GM21423 (cell line): Measurements from ENCODE around the gene ASS1.

ENCODE experiments used
- ATAC-seq: cut with Tn5 transposase; IDR thresholded peaks from one replicate; pipeline ENCODE4 v1.9.1; 2021; ENCODE audit warnings: mild to moderate bottlenecking, moderate library complexity; ENCODE audit not compliant: unreplicated experiment

The ASS1 gene

DNA sequence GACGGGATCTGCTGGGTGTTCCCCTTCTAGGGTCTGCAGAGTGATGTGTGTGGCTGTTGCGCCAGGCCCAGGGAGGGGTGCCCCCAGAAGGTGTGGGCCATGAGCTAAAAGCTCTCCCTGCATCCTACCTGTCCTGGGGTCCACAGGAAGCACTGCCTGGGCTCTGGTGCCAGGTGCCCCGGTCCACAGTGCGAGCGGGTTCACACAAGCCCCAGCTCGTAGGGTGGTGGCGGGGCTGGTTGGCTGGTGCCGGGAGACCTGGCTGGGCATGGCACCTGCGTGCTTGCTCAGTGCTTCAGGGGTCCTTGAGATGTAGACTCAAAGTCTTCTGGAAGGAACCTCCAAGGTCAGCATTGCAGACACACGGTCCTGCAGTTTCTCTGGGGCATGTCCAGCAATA, 25.5 kb downstream of the ASS1 start:
- ATAC-seq, result no peak

DNA sequence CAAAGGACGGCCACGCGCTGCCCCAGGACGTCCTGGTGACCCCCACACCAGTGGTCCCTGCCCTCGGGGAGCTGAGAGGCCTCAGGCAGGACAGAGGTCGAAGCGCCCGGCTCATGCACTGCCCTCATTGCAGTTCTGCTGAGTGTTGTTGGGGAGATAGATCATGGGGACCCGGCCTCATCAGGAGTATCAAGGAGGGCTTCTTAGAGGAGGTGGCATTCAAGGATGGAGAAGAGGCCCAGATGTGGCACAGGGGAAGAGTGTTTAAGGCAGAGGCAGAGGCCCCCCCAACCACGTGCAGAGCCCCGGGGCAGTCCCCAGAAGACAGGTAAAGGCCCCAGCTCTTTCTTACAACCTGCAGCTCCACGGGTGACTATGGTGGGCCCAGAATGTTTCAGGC, 26.2 kb downstream of the ASS1 start:
- no peak for ATAC-seq

DNA sequence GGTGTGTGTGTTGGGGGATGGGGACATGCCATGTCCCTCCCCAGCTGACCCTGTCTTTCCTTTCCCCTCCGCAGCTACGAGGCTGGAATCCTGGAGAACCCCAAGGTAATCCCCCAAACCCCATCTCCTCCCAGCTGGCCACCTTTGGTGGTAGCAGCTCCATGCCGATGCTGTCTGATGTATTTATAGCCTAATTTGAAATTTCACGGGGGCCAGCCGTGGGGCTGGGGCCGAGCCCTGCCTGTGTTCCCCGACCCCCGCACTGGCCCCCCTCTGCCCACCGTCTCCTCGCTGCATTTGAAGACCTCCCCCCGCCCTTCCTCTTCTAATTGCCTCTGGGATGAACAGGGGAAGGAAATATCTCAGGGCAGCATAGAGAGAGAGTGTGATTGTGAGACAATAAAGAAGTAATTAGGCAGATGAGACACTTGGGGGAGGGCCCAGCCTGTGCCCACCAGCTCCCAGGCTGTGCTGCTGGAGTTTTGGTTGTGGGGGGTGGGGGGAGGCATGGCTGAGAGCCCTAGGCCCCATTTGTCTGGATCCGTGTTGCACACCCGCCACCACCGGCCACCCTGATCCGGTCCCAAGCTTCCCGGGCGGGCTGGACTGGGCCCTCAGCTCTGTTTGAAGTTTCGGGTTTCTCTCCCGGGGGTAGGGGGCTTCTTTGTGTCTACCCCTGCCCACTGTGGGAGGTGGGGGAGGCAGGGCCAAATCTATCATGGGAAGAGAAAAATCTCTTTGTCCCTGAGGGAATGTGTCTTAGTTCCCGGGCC, 26.8 kb downstream of the ASS1 start:
- ATAC-seq, result no peak

DNA sequence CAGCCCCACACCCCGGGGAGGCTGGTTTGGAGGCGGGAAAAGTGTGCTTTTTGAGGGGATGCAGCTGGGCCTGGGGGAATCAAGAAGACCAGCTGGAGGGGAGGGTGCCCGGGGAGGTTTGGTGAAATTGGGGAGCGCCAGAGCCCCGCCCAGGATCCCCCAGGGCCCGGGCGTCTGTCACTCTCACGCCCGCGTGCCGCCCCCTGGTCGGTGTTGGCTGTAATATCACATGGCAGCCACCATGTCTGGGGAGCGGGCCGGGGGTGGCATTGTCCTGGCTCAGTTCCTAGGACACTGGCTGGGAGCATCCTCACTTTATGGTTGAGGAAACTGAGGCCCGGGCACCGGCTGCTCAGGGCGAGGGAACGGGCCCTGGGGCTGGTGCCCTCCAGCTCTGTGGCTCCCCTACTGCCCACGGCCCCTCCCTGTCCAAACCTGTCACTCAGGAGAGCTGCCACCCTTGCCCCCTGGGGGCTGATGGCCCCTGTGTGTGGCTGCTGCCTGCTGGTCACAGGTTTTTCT, 27.5 kb downstream of the ASS1 start:
- ATAC-seq, result no peak

DNA sequence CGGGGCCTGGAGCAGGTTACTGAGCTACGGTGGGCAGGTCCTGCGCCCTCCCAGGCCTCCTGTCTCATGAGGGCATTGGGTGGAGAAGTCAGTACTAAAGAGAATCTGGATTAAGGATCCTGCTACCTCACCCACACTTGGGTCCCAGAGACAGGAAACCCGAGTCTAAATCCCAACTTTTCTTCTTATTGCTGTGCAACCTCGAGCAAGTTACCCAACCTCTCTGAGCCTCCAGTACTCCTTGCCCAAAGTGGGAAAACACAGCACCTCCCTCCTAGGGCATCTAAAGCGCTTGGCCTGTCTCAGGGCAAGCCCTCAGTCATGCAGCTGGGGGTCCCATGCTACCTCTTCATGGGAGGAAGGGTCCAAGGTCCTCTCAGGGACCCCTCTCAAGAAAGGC, 28.2 kb downstream of the ASS1 start:
- no peak for ATAC-seq

DNA sequence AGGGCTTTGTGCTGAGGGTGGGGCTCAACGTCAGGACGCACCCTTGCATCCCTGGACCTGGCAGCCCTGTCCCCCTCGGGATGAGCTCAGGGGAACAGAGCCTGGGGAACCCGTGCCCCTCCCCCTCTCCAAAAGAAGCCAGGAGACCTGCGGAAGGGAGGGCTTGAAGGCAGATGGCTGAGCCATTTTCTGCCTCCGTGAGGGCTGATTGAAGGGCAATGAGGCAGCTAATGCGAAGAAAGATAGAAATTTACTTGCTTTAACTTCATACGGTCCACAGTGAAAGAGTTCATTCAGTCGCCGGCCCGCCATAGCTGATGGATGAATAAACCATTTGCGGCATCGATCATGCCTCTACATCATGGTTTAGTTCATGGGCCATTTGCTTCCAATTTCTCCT, 28.8 kb downstream of the ASS1 start:
- ATAC-seq, result no peak

DNA sequence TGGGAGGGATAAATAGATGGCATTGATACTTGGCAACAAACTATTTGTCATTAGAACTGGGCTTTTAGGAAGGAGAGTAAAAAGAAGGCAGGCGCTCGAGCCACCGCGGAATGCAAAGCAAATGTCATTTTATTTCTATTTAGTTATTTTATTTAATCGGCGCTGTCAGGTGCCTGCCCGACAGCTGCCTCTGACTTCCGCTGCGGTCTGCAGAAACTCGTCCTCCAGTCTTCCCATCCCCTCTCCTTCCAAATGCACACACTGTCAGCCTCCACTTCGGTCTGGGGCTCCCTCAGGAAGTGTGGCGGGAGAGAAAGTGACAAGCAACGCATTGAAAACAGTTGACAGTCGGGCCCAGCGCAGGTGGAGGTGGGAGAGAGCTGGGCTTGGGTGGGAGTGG, 29.3 kb downstream of the ASS1 start:
- ATAC-seq, result no peak

DNA sequence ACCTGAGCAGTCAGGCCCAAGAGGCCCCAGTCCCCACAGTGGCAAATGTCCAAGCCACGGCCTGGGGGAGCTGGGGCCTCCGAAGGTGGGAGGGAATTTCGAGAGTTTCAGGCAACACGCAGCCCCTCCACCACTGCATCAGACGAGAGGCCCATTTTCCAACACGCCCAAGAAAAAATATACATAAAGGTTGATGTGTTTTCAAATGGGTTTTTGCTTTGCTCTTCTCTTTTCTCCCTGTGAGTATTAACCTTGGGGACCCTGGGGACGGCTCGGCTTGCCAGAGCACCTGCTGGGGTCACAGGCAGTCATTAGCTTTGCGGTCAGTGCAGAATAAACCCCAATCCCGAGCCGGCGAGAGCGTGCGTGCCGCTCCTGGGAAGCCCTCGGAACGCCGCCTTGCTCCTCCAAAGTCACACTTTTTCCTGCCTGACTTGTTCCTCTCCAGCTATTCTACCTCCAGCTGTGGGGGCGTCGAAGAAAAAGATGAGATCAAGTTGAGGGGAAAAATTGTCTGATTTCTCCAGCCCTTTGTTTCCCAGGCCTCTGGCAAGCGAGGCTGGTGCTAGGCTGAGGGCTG, 31.5 kb downstream of the ASS1 start:
- no peak for ATAC-seq

DNA sequence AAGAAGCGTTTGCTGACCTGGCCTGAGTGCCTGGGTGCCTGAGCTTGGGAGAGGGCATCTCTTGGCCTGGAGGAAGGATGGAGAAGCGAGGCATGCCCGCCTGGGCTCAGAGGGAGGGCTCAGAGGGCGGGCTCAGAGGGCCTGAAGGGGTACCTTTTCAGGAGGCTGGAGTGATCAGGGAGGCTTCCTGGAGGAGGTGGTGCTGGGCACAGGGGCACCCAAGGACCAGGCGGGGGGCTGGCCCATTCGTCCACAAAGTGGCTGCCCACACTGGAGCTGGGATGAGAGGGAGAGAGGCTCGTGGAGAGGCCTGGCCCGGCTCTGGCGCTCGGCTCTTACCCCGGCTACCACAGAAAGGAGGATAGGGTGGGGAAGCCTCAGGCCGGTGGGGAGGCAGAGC, 32.8 kb downstream of the ASS1 start:
- ATAC-seq, result no peak

DNA sequence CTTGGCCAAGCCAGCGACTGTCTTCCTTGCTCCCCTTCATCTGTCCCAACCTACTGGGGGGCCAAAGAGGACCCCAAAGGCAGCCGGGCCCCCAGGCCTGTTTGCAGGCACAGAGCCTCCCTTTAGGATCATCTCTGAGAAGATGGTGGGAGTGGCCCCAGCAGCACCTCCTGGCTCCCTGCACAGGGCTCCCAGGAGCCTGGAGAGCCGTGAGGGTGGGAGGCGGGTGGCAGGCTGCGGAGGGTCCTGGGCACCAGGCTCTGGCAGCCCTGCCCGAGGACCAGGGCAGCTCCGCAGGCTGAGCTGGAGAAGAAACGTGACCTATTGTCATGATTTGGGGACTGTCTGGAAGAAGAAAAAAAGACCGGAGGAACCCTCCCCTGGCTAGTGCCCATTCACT, 33.4 kb downstream of the ASS1 start:
- no peak for ATAC-seq

DNA sequence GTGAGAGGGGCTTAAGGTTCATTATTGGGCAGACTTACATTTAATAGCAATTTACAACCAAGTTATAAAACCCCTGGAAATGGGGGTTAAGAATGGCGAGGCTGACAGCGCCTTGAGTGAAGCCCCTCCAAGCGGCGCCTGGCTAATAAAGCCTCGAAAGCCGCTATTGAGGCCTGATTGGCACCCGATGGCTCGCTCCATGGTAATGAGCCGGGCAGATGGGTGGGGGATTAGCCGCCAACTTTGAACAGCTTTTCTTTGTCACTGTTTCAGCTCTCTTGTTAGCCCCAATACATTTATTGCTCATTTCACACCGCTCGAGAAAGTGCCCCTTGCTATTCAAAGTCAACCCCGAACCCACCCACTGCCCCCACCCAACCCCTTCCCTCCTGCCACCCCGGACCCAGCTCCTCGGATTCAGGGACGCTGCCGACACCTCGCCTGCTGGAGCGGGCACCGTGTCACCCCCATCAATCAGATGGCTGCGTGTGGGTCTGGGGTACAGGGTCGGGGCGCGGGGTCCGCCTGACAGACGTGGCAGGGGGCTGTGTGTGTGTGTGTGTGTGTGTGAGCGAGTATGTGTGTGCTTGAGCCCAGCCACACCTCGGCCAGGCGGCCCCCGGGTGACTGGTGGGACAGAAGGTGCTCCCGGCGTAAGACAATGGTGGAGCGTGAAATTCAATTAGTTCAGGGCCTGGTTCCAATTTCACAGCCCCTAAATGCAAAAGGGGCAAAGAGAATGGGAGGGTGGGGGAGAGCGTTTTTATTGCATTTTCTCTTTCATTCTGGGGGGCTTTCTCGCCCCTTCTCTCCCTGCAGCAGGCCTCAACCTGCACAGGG, 34.2 kb downstream of the ASS1 start:
- ATAC-seq, result no peak

DNA sequence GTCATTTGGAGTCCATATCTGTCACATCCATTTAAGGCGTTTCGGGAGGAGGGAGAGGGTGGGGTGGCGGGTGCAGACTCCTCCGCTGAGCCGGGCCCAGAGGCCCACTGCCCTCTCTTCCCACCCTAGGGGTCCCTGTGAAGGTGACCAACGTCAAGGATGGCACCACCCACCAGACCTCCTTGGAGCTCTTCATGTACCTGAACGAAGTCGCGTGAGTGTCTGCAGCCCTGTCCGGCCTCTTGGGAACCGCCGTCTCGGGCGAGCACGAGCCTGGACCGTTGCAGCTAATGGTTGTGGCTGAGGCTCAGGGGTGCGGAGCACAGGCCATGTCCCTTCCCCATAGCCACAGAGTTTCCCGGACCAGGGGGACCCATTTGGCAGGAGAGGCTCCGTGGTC, 34.8 kb downstream of the ASS1 start:
- ATAC-seq, result no peak

DNA sequence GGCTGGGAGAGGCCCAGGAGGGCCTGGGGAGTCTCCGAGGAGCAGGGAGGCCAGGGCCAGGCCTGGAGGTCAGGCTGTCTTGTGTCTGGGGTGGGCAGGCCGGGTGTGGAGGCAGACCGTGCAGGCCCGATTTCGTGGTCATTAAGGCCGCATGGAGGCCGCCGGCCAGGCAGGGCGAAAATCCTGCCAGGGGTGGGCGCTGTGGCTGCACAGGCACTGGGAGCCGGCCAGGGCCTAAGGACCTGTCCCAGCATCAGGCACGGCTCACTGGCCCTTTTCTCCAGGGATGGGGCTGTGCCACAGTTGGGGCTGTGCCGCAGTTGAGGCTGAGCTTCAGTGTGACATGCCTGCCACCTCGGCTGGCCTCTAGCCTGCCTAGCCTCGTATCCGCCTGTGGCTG, 35.9 kb downstream of the ASS1 start:
- ATAC-seq, result no peak

DNA sequence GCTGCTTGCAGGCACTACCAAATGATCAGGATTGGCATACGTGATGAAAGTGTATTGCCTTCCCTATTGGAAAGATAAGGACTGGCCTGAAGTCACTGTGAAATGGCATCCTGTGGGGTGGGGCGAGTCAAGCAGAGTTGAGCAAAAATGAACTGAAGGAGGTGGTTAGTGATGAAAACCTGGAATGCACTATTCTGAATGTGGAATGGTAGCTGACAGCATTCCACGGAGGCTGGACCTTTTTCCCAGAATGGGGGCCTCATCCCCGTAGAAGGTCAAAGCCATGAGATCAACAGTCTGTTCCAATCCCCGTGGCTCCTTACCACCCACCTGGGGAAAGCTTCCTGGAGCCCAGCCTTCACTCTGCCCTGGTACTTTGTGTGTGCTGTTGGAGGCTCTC, 37.7 kb downstream of the ASS1 start:
- no peak for ATAC-seq

DNA sequence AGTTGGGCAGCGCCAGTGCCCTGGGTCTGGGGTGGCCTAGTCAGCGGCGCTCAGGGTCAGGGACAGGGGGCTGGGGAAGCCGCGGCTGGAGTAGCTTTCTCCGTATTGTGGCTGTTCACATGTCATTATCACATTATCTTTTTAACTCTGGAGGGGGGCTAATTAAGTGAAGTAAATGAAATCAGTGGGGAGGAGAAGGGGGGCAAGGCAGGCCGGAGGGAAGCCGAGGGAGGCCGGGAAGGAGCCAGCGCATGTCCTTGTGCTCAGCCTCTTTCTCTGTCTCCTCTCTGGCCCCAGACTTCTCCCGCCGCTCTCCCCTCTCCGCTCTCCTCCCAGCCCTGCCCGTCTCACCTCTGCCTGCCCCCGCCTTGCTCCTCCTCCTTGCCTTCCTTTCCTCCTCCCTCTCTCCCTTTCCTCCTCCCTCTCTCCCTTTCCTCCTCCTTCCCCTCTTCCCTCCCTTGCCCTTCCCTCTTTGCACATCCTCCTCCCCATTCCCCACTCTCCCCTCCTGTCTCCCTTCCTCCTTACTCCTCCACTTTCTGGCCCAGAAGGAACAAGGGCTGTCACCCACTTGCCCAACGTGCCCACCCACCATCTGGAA, 38.7 kb downstream of the ASS1 start:
- no peak for ATAC-seq

DNA sequence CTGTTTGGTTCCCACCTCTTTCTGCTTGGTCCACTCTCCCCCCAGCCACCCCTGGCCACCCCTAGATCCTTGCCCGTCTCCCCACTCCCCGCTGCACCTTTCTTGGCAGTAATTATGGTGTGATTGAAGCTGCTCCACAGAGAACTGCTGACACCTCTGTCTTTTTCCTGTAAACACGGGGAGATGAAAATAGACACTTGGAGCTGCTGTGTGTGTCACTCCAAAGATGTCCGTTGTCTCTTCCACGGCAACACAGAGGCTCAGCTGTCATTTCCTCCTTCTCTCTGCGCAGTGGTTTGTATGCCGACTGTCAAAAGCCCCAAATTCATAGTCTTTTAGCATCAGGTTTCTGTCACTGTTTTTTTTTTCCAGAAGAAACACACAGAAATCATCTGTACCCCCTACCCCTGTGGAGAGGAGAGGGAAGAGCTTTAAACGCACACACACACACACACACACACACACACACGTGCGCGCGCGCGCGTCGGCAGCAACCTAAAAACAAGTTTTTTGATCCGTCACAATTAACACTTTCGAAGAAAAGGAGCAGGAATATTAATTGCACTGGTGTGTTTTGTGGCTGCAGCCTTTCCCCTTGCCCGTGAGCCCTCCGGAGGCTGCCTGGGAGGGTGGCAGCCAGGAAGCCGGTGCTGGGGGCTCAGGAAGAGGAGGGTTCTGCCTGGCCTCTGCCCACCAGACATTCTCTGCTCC, 39.8 kb downstream of the ASS1 start:
- ATAC-seq, result no peak

DNA sequence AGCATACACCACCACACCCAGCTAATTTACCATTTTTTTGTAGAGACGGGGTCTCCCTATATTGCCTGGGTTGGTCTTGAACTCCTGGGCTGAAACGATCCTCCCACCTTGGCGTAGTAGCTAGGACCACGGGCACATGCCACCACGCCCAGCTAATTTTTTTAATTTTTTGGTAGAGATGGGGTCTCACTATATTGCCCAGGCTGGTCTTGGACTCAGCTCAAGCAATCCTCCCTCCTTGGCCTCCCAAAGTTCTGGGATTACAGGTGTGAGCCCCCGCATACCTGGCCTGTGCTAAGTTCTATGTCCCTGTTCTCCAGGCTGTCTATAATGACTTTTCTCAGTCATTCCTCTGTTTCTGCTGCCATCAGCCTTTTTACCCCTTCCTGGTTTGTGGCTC, 41.3 kb downstream of the ASS1 start:
- no peak for ATAC-seq

DNA sequence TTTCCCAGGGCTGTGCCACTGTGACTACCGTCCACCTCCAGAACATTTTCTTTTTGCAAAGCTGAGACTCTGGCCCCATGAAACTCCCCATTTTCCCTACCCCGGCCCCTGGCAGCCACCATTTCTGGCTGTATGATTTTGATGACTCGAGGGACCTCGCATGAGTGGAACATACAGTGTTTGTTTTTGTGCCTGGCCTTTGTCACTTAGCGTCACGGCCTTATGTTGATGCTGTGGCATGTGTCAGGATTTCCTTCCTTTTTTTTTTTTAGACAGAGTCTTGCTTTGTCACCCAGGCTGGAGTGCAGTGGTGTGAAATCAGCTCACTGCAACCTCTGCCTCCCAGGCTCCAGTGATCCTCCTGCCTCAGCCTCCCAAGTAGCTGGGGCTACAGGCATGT, 42.7 kb downstream of the ASS1 start:
- no peak for ATAC-seq

DNA sequence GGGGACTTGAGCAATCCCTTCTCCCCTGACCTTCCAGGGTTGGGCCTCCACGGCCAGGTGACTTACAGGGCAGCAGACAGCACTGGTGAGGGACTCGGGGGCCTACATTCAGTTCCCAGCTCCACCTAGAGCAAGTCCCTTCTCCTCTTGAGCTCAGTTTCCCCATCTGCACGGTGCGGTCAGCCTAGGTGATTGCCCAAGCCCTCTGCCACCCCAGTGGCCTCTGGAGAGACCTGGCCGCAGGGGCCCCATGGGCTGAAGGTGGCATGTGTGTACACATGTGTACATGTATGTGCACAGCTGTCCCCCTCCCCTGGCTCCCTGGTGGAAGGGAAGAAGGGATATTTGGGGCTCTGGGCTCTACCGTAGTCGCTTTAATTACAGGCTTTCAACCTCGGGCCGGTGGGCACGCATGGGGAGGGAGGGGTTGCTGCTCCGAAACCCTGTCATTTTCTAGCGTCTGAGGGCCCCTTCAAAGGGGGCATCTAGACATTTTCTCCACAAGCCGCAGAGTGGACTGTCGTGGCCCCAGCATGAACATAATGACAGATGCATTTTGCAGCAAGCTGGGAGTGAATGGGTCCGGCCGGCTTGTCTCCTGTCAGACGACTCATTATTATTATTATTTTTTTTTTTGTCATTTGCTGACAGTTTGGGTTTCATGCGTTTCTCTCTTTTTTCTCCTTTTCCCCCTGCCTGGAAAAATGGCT, 44.0 kb downstream of the ASS1 start:
- ATAC-seq, result no peak

DNA sequence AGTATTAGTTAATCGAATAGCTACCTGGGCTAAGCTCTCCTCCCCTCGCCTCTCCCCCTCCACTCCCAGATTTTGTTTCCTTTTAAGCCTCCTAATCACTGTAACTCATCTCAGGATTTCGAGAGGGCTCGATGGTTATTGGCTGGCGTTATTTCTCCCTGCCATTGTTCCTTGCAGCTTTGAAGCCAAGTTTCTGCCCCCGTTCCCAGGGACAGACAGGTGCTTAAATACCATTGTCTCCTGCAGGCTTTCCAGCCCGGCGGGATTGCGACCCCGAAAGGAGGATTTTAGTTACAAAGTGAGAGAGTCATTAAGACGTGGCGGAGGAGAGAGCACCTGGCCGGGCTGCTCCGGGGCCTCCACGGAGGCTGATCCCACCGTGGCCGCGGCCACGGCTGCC, 46.2 kb downstream of the ASS1 start:
- no peak for ATAC-seq
